ENCODE results near the gene GTPBP3. TPM values are rescaled to one million over a fixed set of nuclear protein-coding genes. Genes with fewer than 3 reads are reported as not detected.
"Not testable (repeated sequence)": the region's sequence is repeated elsewhere in the genome, so short reads cannot be mapped to it uniquely, and the experiment has no call there.

GTPBP3 gene
- total RNA-seq, 1 donor from 2014 or later, result 61.2 TPM

- Mint-ChIP-seq H3K4me3 (ENCODE audit: unreplicated experiment) (no peak overlapping the region), H3K27ac (ENCODE audit: unreplicated experiment) (no peak overlapping the region), H3K36me3 (ENCODE audit: unreplicated experiment) (no peaks in the 10 kb centered on the region), H3K27me3 (ENCODE audit: unreplicated experiment) (no peaks in the 10 kb centered on the region), H3K4me1 (ENCODE audit: low read depth, unreplicated experiment) (no peaks in the 10 kb centered on the region), H3K9me3 (ENCODE audit: unreplicated experiment) (peaks cover 3% of the 10 kb centered on the region)
- peak; percentile 67 for DNase-seq
- no peak for TF ChIP-seq CTCF (IDR thresholded peaks at IDR 0.05; ENCODE audit: partially characterized antibody, unreplicated experiment)
Measured at GRCh38 chr19:17294051-17294891, 43.1 kb upstream of the GTPBP3 start.

- H3K4me3 Mint-ChIP-seq (ENCODE audit: unreplicated experiment); H3K27me3 Mint-ChIP-seq (ENCODE audit: unreplicated experiment); H3K9me3 Mint-ChIP-seq (ENCODE audit: unreplicated experiment); H3K36me3 Mint-ChIP-seq (ENCODE audit: unreplicated experiment); H3K27ac Mint-ChIP-seq (ENCODE audit: unreplicated experiment); H3K4me1 Mint-ChIP-seq (ENCODE audit: low read depth, unreplicated experiment); DNase-seq: not testable (repeated sequence)
Measured at GRCh38 chr19:17295551-17295950, 41.8 kb upstream of the GTPBP3 start.

GRCh38 chr19:17296273-17296672 lies 41.1 kb upstream of the GTPBP3 start:
- no peak overlapping the region for H3K4me3 Mint-ChIP-seq (ENCODE audit: unreplicated experiment)
- no peaks in the 10 kb centered on the region for H3K4me1 Mint-ChIP-seq (ENCODE audit: low read depth, unreplicated experiment)
- H3K27ac Mint-ChIP-seq (ENCODE audit: unreplicated experiment), result no peak overlapping the region
- no peak for DNase-seq
- H3K27me3 Mint-ChIP-seq (ENCODE audit: unreplicated experiment), result no peaks in the 10 kb centered on the region
- no peaks in the 10 kb centered on the region for H3K36me3 Mint-ChIP-seq (ENCODE audit: unreplicated experiment)
- TF ChIP-seq CTCF (IDR thresholded peaks at IDR 0.05; ENCODE audit: partially characterized antibody, unreplicated experiment), result no peak
- no peaks in the 10 kb centered on the region for H3K9me3 Mint-ChIP-seq (ENCODE audit: unreplicated experiment)

GRCh38 chr19:17296976-17297375 lies 40.4 kb upstream of the GTPBP3 start:
- DNase-seq, result no peak
- Mint-ChIP-seq H3K36me3 (ENCODE audit: unreplicated experiment) (no peaks in the 10 kb centered on the region), H3K27ac (ENCODE audit: unreplicated experiment) (no peak overlapping the region), H3K4me1 (ENCODE audit: low read depth, unreplicated experiment) (peaks cover 1% of the 10 kb centered on the region), H3K4me3 (ENCODE audit: unreplicated experiment) (no peak overlapping the region), H3K9me3 (ENCODE audit: unreplicated experiment) (no peaks in the 10 kb centered on the region), H3K27me3 (ENCODE audit: unreplicated experiment) (no peaks in the 10 kb centered on the region)
- TF ChIP-seq CTCF (IDR thresholded peaks at IDR 0.05; ENCODE audit: partially characterized antibody, unreplicated experiment), result no peak

GRCh38 chr19:17300992-17301619 lies 36.2 kb upstream of the GTPBP3 start:
- TF ChIP-seq CTCF (IDR thresholded peaks at IDR 0.05; ENCODE audit: partially characterized antibody, unreplicated experiment), result no peak
- H3K4me3 Mint-ChIP-seq (ENCODE audit: unreplicated experiment), result no peak overlapping the region
- no peak overlapping the region for H3K27ac Mint-ChIP-seq (ENCODE audit: unreplicated experiment)
- H3K4me1 Mint-ChIP-seq (ENCODE audit: low read depth, unreplicated experiment), result peaks cover 20% of the 10 kb centered on the region
- H3K27me3 Mint-ChIP-seq (ENCODE audit: unreplicated experiment), result peaks cover 9% of the 10 kb centered on the region
- peaks cover 17% of the 10 kb centered on the region for H3K9me3 Mint-ChIP-seq (ENCODE audit: unreplicated experiment)
- no peaks in the 10 kb centered on the region for H3K36me3 Mint-ChIP-seq (ENCODE audit: unreplicated experiment)
- DNase-seq, result no peak
